Smooth muscle cell (in vitro differentiated cells): ENCODE data around the gene CNTNAP2. TPM values are rescaled to one million over a fixed set of nuclear protein-coding genes. Genes with fewer than 3 reads are reported as not detected.

ENCODE experiments used
- DNase-seq: peaks from one replicate; lab custom pipeline; 2025; ENCODE audit not compliant: unreplicated experiment; lab: John Stamatoyannopoulos, UW
- H2AFZ ChIP-seq: fragments of 200-600 bp; sonication (generic); 2 replicates; pipeline ENCODE4 v1.6.0; 2016; ENCODE audit warnings: antibody characterized with exemption, low read depth, mild to moderate bottlenecking
- H3F3A ChIP-seq: fragments of 200-600 bp; sonication (generic); 2 replicates; pipeline ENCODE4 v1.6.0; 2017; ENCODE audit warnings: antibody characterized with exemption, low read depth
- H3K27ac ChIP-seq: fragments of 200-600 bp; sonication (generic); 2 replicates; pipeline ENCODE4 v1.5.1; 2016; ENCODE audit warnings: low read depth, mild to moderate bottlenecking
- H3K27me3 ChIP-seq: fragments of 200-600 bp; sonication (generic); 2 replicates; pipeline ENCODE4 v1.6.1; 2016; ENCODE audit warnings: low read depth, mild to moderate bottlenecking
- H3K36me3 ChIP-seq: fragments of 200-600 bp; sonication (generic); 2 replicates; pipeline ENCODE4 v1.5.1; 2016; ENCODE audit warnings: low read depth
- H3K4me1 ChIP-seq: fragments of 200-600 bp; sonication (generic); 2 replicates; pipeline ENCODE4 v1.5.1; 2016; ENCODE audit warnings: low read depth
- H3K4me2 ChIP-seq: fragments of 200-600 bp; sonication (generic); 2 replicates; pipeline ENCODE4 v1.6.0; 2016; ENCODE audit warnings: mild to moderate bottlenecking
- H3K4me3 ChIP-seq: fragments of 200-600 bp; sonication (generic); 2 replicates; pipeline ENCODE4 v1.5.1; 2016; ENCODE audit warnings: mild to moderate bottlenecking
- H3K79me2 ChIP-seq: fragments of 200-600 bp; sonication (generic); 2 replicates; pipeline ENCODE4 v1.6.0; 2016; ENCODE audit warnings: low read depth, mild to moderate bottlenecking
- H3K9ac ChIP-seq: fragments of 200-600 bp; sonication (generic); 2 replicates; pipeline ENCODE4 v1.6.0; 2016; ENCODE audit warnings: low read depth
- H3K9me3 ChIP-seq: fragments of 200-600 bp; sonication (generic); replicated peaks from 2 replicates; pipeline ENCODE4 v1.5.1; 2016; ENCODE audit warnings: low read depth
- H4K20me1 ChIP-seq: fragments of 200-600 bp; sonication (generic); 2 replicates; pipeline ENCODE4 v1.6.0; 2016; ENCODE audit warnings: low read depth
- WGBS: methylation state at CpG from one replicate; pipeline ENCODE4 v1.1.7; 2016; ENCODE audit warnings: low lambda C conversion rate; 5-methylcytosine and 5-hydroxymethylcytosine counted together
- polyA plus RNA-seq: library from polyadenylated mRNA; unstranded; fragments of >200 nt; fragmentation: Nextera tagmentation; extraction: Ambion mirVana; gene quantifications from 2 replicates; pipeline ENCODE4 v1.2.1, GENCODE V29; 2016
- total RNA-seq: library from RNA; depleted of rRNA; stranded (reverse); fragments of >200 nt; gene quantifications from 2 replicates; pipeline ENCODE4 v1.2.3, GENCODE V29; 2014
- TF ChIP-seq, protein P1 (sequence below): fragments of 200-600 bp; sonication (generic); IDR thresholded peaks from 2 replicates; pipeline ENCODE4 v1.5.1; 2017; ENCODE audit warnings: borderline replicate concordance, mild to moderate bottlenecking, antibody characterized with exemption; ENCODE audit not compliant: insufficient read depth, poor library complexity, severe bottlenecking

CNTNAP2 gene
- total and polyA plus RNA-seq, 2 experiments from 2014 or later: 1.7 to 9.0 TPM

- Histone ChIP-seq H3K9ac (no peak overlapping the region), H3K4me3 (no peak overlapping the region)
- 97% methylated on average over 4 of the region's 4 CpGs for WGBS
Observed at GRCh38 chr7:147363101-147363500, 1246.5 kb downstream of the CNTNAP2 start.

DNA sequence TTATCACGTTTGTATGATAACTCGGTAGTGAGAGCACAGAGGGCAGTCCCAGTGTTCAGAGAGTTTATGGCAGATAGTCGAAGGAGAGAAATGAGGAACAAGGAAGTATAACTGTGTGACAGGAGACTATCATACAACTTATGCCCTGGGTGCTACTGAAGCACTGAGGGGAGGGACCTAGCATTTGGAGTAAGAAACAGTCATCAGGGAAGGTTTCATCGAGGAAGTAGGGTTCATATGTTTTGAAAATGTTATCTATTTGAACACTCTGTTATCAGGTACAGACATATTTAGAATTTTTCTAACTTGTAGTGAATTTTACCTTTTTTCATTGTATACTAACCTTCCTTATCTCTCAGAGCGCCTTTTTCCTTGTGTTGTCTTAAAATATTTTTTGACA is 1259.6 kb downstream of the CNTNAP2 start:
- TF ChIP-seq, protein P1, sequence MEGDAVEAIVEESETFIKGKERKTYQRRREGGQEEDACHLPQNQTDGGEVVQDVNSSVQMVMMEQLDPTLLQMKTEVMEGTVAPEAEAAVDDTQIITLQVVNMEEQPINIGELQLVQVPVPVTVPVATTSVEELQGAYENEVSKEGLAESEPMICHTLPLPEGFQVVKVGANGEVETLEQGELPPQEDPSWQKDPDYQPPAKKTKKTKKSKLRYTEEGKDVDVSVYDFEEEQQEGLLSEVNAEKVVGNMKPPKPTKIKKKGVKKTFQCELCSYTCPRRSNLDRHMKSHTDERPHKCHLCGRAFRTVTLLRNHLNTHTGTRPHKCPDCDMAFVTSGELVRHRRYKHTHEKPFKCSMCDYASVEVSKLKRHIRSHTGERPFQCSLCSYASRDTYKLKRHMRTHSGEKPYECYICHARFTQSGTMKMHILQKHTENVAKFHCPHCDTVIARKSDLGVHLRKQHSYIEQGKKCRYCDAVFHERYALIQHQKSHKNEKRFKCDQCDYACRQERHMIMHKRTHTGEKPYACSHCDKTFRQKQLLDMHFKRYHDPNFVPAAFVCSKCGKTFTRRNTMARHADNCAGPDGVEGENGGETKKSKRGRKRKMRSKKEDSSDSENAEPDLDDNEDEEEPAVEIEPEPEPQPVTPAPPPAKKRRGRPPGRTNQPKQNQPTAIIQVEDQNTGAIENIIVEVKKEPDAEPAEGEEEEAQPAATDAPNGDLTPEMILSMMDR: no peak
- Histone ChIP-seq H3F3A (no peaks in the 10 kb centered on the region), H3K4me1 (peaks cover 5% of the 10 kb centered on the region), H3K4me2 (no peak overlapping the region), H3K36me3 (no peaks in the 10 kb centered on the region), H4K20me1 (no peaks in the 10 kb centered on the region), H2AFZ (no peak overlapping the region), H3K27me3 (no peaks in the 10 kb centered on the region), H3K9me3 (no peaks in the 10 kb centered on the region), H3K4me3 (no peak overlapping the region), H3K79me2 (no peaks in the 10 kb centered on the region), H3K9ac (no peak overlapping the region), H3K27ac (no peak overlapping the region)
- DNase-seq: no peak
- 87% methylated on average over 5 of the region's 5 CpGs for WGBS

More at GRCh38 chr7:147363101-147363500, 1246.5 kb downstream of the CNTNAP2 start:
- TF ChIP-seq, protein P1: no peak
- Histone ChIP-seq H3K4me2 (no peak overlapping the region), H3K27ac (no peak overlapping the region), H3K4me1 (no peaks in the 10 kb centered on the region), H3K79me2 (no peaks in the 10 kb centered on the region), H3K9me3 (no peaks in the 10 kb centered on the region), H2AFZ (no peak overlapping the region), H3K27me3 (no peaks in the 10 kb centered on the region), H4K20me1 (no peaks in the 10 kb centered on the region), H3K36me3 (no peaks in the 10 kb centered on the region), H3F3A (no peaks in the 10 kb centered on the region)
- DNase-seq: no peak

DNA sequence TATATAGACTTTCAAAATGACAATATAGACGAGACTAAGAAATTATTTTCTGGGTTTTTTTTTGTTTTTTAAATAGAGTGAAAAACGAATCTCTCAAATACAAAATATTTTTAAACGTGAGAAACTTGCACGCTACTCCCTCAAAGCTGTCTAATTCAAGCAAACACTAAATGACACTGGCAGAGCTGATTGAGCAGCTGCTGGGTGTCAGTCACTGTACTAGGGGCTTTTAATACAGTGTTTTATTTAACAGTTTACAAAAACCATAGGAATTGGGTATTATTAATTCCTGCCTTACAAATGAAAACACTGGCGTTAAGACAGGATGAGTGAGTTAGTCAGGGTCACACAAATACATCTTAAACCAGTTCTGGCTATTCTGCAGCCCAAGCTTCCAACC is 1264.3 kb downstream of the CNTNAP2 start:
- Histone ChIP-seq H2AFZ (no peak overlapping the region), H3K4me3 (no peak overlapping the region), H4K20me1 (no peaks in the 10 kb centered on the region), H3K27me3 (no peaks in the 10 kb centered on the region), H3K79me2 (no peaks in the 10 kb centered on the region), H3K9me3 (no peaks in the 10 kb centered on the region), H3F3A (no peaks in the 10 kb centered on the region), H3K4me1 (no peaks in the 10 kb centered on the region), H3K36me3 (no peaks in the 10 kb centered on the region), H3K4me2 (no peak overlapping the region), H3K27ac (no peak overlapping the region), H3K9ac (no peak overlapping the region)
- TF ChIP-seq, protein P1: no peak
- 90% methylated on average over 5 of the region's 5 CpGs for WGBS
- no peak for DNase-seq

DNA sequence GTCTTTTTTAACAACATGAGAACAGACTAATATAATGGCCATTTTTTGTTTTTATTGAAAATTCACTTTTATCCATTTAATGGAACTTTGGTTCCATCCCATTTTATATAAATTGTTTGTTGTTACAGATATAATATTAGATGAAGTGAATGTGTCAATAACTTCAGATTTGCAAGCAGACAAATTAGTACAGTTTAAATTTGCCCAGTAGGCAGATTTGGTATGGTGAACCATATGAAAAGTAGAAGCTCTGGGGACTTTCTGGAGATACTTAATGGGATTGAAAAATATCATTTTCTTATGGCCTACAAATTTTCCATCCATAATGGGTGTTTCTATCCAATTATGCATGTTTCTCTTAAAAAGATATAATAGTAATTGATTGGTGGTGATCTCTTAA is 1277.7 kb downstream of the CNTNAP2 start:
- no peak overlapping the region for H2AFZ ChIP-seq
- no peak for DNase-seq
- TF ChIP-seq, protein P1: no peak

More for the DNA sequence above, 1277.7 kb downstream of the CNTNAP2 start:
- H3F3A ChIP-seq: no peaks in the 10 kb centered on the region
- no peaks in the 10 kb centered on the region for H3K4me1 ChIP-seq
- no peak overlapping the region for H3K9ac ChIP-seq
- H3K79me2 ChIP-seq: no peaks in the 10 kb centered on the region
- H3K9me3 ChIP-seq: no peaks in the 10 kb centered on the region
- no peaks in the 10 kb centered on the region for H3K27me3 ChIP-seq
- H3K4me3 ChIP-seq: no peak overlapping the region
- no peaks in the 10 kb centered on the region for H3K36me3 ChIP-seq
- H4K20me1 ChIP-seq: no peaks in the 10 kb centered on the region
- H3K27ac ChIP-seq: no peak overlapping the region
- H3K4me2 ChIP-seq: no peak overlapping the region
